T-helper 17 cell (primary cell): ENCODE measurements around the gene OR2H1. TPM values are rescaled to one million over a fixed set of nuclear protein-coding genes. Genes with fewer than 3 reads are reported as not detected.

Source experiments
- ATAC-seq: fragments of 150-1000 bp; cut with Tn5 transposase; 2 replicates; pipeline ENCODE4 v1.10.0; 2021; ENCODE audit warnings: mild to moderate bottlenecking, moderate library complexity
- DNase-seq, 3 donors: peaks; one replicate each; pipeline versions ENCODE4 v3.0.0 to v3.0.0-alpha.2; 2020 to 2021
- H3K9me3 ChIP-seq: one replicate; pipeline ENCODE4 v1.7.0; 2013; ENCODE audit warnings: low read length, mild to moderate bottlenecking; ENCODE audit not compliant: control insufficient read depth, poor library complexity, severe bottlenecking
- H3K27ac Mint-ChIP-seq: one replicate; pipeline ENCODE4 v1.8.0; 2022; ENCODE audit warnings: mild to moderate bottlenecking, moderate library complexity, mixed read lengths
- H3K27me3 Mint-ChIP-seq: one replicate; pipeline ENCODE4 v1.8.0; 2022; ENCODE audit warnings: mixed read lengths
- H3K36me3 Mint-ChIP-seq: one replicate; pipeline ENCODE4 v1.8.0; 2022; ENCODE audit warnings: low read depth, mixed read lengths
- H3K4me1 Mint-ChIP-seq: one replicate; pipeline ENCODE4 v1.8.0; 2022; ENCODE audit warnings: mild to moderate bottlenecking, mixed read lengths
- H3K4me3 Mint-ChIP-seq: one replicate; pipeline ENCODE4 v1.8.0; 2022; ENCODE audit warnings: mild to moderate bottlenecking, moderate library complexity, mixed read lengths
- total RNA-seq, 4 donors: library from RNA in 2 of 4; stranded (reverse) in 2 of 4; gene quantifications; one replicate each; pipeline ENCODE4 v1.2.3 and lab custom pipeline; 2022 to 2026

The OR2H1 gene
- total RNA-seq, 2 donors from 2014 or later: not detected

- no peak overlapping the region for H3K27ac Mint-ChIP-seq
- H3K4me3 Mint-ChIP-seq: no peak overlapping the region
- H3K36me3 Mint-ChIP-seq: peaks cover 2% of the 10 kb centered on the region
- DNase-seq (no peak), ATAC-seq (no peak)
- H3K27me3 Mint-ChIP-seq: peaks cover 49% of the 10 kb centered on the region
- H3K9me3 ChIP-seq: no peaks in the 10 kb centered on the region
- H3K4me1 Mint-ChIP-seq: no peaks in the 10 kb centered on the region
Observed at GRCh38 chr6:29461021-29461814, 4.3 kb downstream of the OR2H1 start.

GRCh38 chr6:29462022-29462421 lies 5.1 kb downstream of the OR2H1 start:
- Mint-ChIP-seq H3K4me3 (no peak overlapping the region), H3K27me3 (peaks cover 57% of the 10 kb centered on the region), H3K36me3 (peaks cover 2% of the 10 kb centered on the region), H3K27ac (no peak overlapping the region), H3K4me1 (no peaks in the 10 kb centered on the region)
- ATAC-seq (no peak), DNase-seq (no peak)
- no peaks in the 10 kb centered on the region for H3K9me3 ChIP-seq

- no peak for ATAC-seq
- Mint-ChIP-seq H3K36me3 (peaks cover 2% of the 10 kb centered on the region), H3K4me3 (no peak overlapping the region), H3K4me1 (no peaks in the 10 kb centered on the region), H3K27ac (no peak overlapping the region), H3K27me3 (peaks cover 52% of the 10 kb centered on the region)
- no peaks in the 10 kb centered on the region for H3K9me3 ChIP-seq
- DNase-seq: no peak
Observed at GRCh38 chr6:29465279-29465678, 8.3 kb downstream of the OR2H1 start.

GRCh38 chr6:29465801-29466200 lies 8.8 kb downstream of the OR2H1 start:
- ATAC-seq (no peak), DNase-seq (no peak)
- Mint-ChIP-seq H3K4me3 (no peak overlapping the region), H3K4me1 (no peaks in the 10 kb centered on the region), H3K36me3 (peaks cover 2% of the 10 kb centered on the region), H3K27me3 (peaks cover 52% of the 10 kb centered on the region), H3K27ac (no peak overlapping the region)
- no peaks in the 10 kb centered on the region for H3K9me3 ChIP-seq

- no peaks in the 10 kb centered on the region for H3K4me1 Mint-ChIP-seq
- DNase-seq: no peak
- H3K27me3 Mint-ChIP-seq: peaks cover 52% of the 10 kb centered on the region
- ATAC-seq: no peak
- peaks cover 2% of the 10 kb centered on the region for H3K36me3 Mint-ChIP-seq
- no peaks in the 10 kb centered on the region for H3K9me3 ChIP-seq
- no peak overlapping the region for H3K27ac Mint-ChIP-seq
- H3K4me3 Mint-ChIP-seq: no peak overlapping the region
Observed at GRCh38 chr6:29466241-29466640, 9.3 kb downstream of the OR2H1 start.

- H3K27me3 Mint-ChIP-seq: peaks cover 24% of the 10 kb centered on the region
- H3K27ac Mint-ChIP-seq: no peak overlapping the region
- no peaks in the 10 kb centered on the region for H3K36me3 Mint-ChIP-seq
- H3K4me1 Mint-ChIP-seq: peaks cover 3% of the 10 kb centered on the region
- no peak for ATAC-seq
- no peak overlapping the region for H3K4me3 Mint-ChIP-seq
- DNase-seq: no peak
- no peaks in the 10 kb centered on the region for H3K9me3 ChIP-seq
Observed at GRCh38 chr6:29474996-29475395, 18.0 kb downstream of the OR2H1 start.

GRCh38 chr6:29477923-29478450 lies 21.0 kb downstream of the OR2H1 start:
- H3K9me3 ChIP-seq: no peaks in the 10 kb centered on the region
- Mint-ChIP-seq H3K36me3 (no peaks in the 10 kb centered on the region), H3K4me1 (peaks cover 3% of the 10 kb centered on the region), H3K27ac (no peak overlapping the region), H3K4me3 (no peak overlapping the region), H3K27me3 (peaks cover 21% of the 10 kb centered on the region)
- no peak for ATAC-seq
- no peak for DNase-seq

GRCh38 chr6:29478740-29479139 lies 21.8 kb downstream of the OR2H1 start:
- Mint-ChIP-seq H3K4me3 (no peak overlapping the region), H3K36me3 (no peaks in the 10 kb centered on the region), H3K27me3 (peaks cover 21% of the 10 kb centered on the region), H3K4me1 (peaks cover 3% of the 10 kb centered on the region), H3K27ac (no peak overlapping the region)
- ATAC-seq (no peak), DNase-seq (no peak)
- H3K9me3 ChIP-seq: no peaks in the 10 kb centered on the region

GRCh38 chr6:29479560-29479959 lies 22.6 kb downstream of the OR2H1 start:
- no peak for DNase-seq
- H3K4me1 Mint-ChIP-seq: peaks cover 3% of the 10 kb centered on the region
- ATAC-seq: no peak
- no peak overlapping the region for H3K4me3 Mint-ChIP-seq
- peaks cover 21% of the 10 kb centered on the region for H3K27me3 Mint-ChIP-seq
- no peaks in the 10 kb centered on the region for H3K9me3 ChIP-seq
- no peaks in the 10 kb centered on the region for H3K36me3 Mint-ChIP-seq
- no peak overlapping the region for H3K27ac Mint-ChIP-seq

GRCh38 chr6:29483186-29483585 lies 26.2 kb downstream of the OR2H1 start:
- no peaks in the 10 kb centered on the region for H3K9me3 ChIP-seq
- no peak overlapping the region for H3K4me3 Mint-ChIP-seq
- H3K27ac Mint-ChIP-seq: no peak overlapping the region
- ATAC-seq (no peak), DNase-seq (no peak)
- H3K4me1 Mint-ChIP-seq: peaks cover 5% of the 10 kb centered on the region
- H3K36me3 Mint-ChIP-seq: no peaks in the 10 kb centered on the region
- peaks cover 26% of the 10 kb centered on the region for H3K27me3 Mint-ChIP-seq

- Mint-ChIP-seq H3K27ac (no peak overlapping the region), H3K4me1 (peaks cover 5% of the 10 kb centered on the region), H3K27me3 (peaks cover 26% of the 10 kb centered on the region), H3K4me3 (no peak overlapping the region), H3K36me3 (no peaks in the 10 kb centered on the region)
- no peak for DNase-seq
- ATAC-seq: no peak
- no peaks in the 10 kb centered on the region for H3K9me3 ChIP-seq
Observed at GRCh38 chr6:29483735-29484134, 26.8 kb downstream of the OR2H1 start.

GRCh38 chr6:29486577-29486976 lies 29.6 kb downstream of the OR2H1 start:
- Mint-ChIP-seq H3K27me3 (peaks cover 32% of the 10 kb centered on the region), H3K36me3 (no peaks in the 10 kb centered on the region), H3K4me1 (peaks cover 5% of the 10 kb centered on the region), H3K27ac (no peak overlapping the region), H3K4me3 (no peak overlapping the region)
- no peaks in the 10 kb centered on the region for H3K9me3 ChIP-seq
- no peak for DNase-seq
- no peak for ATAC-seq

GRCh38 chr6:29487131-29487530 lies 30.2 kb downstream of the OR2H1 start:
- H3K9me3 ChIP-seq: no peaks in the 10 kb centered on the region
- Mint-ChIP-seq H3K36me3 (no peaks in the 10 kb centered on the region), H3K4me3 (no peak overlapping the region), H3K4me1 (peaks cover 5% of the 10 kb centered on the region), H3K27ac (no peak overlapping the region), H3K27me3 (peaks cover 32% of the 10 kb centered on the region)
- ATAC-seq (no peak), DNase-seq (no peak)

GRCh38 chr6:29487660-29488059 lies 30.7 kb downstream of the OR2H1 start, which contains the start of gene MAS1L:
Gene MAS1L, minus strand, starts transcription at chr6:29487956. Its CDS starts 54 bp downstream, at chr6:29487902.
- ATAC-seq (no peak), DNase-seq (no peak)
- Mint-ChIP-seq H3K36me3 (no peaks in the 10 kb centered on the region), H3K27ac (no peak within 1 kb of the TSS), H3K27me3 (peaks cover 35% of the 10 kb centered on the region), H3K4me1 (peaks cover 6% of the 10 kb centered on the region), H3K4me3 (no peak within 1 kb of the TSS)
- H3K9me3 ChIP-seq: no peaks in the 10 kb centered on the region
